Type B pancreatic cell (in vitro differentiated cells): ENCODE measurements around the gene PARP8. TPM values are rescaled to one million over a fixed set of nuclear protein-coding genes. Genes with fewer than 3 reads are reported as not detected.

Experiments used
- DNase-seq: peaks from one replicate; pipeline ENCODE4 v3.0.0; 2021; ENCODE audit warnings: mixed read lengths; ENCODE audit not compliant: unreplicated experiment; ENCODE audit errors: extremely low spot score
- H3K27ac Mint-ChIP-seq: 2 replicates; pipeline ENCODE4 v1.8.0; 2021; ENCODE audit warnings: mild to moderate bottlenecking, mixed read lengths
- H3K27me3 Mint-ChIP-seq: 2 replicates; pipeline ENCODE4 v1.8.0; 2021; ENCODE audit warnings: mixed read lengths
- H3K36me3 Mint-ChIP-seq: 2 replicates; pipeline ENCODE4 v1.8.0; 2021; ENCODE audit warnings: mixed read lengths
- H3K4me1 Mint-ChIP-seq: one replicate; pipeline ENCODE4 v1.8.0; 2021; ENCODE audit warnings: mixed read lengths; ENCODE audit not compliant: unreplicated experiment
- H3K4me3 Mint-ChIP-seq: 2 replicates; pipeline ENCODE4 v1.8.0; 2021; ENCODE audit warnings: mild to moderate bottlenecking, mixed read lengths
- H3K9me3 Mint-ChIP-seq: 2 replicates; pipeline ENCODE4 v1.8.0; 2021; ENCODE audit warnings: mixed read lengths
- CTCF ChIP-seq: fragments of 200-600 bp; sonication (generic); conservative IDR thresholded peaks from 2 replicates; pipeline ENCODE4 v1.5.0; 2021; ENCODE audit warnings: antibody characterized with exemption, mild to moderate bottlenecking
- total RNA-seq: library from RNA; stranded (reverse); gene quantifications from 2 replicates; pipeline ENCODE4 v1.2.1, GENCODE V29; 2021; ENCODE audit warnings: low replicate concordance

PARP8 gene
- total RNA-seq, 1 donor from 2014 or later, result 19.6 TPM

GRCh38 chr5:50745221-50745910, 78.9 kb downstream of the PARP8 start:
- Mint-ChIP-seq H3K4me3 (no peak overlapping the region), H3K9me3 (no peaks in the 10 kb centered on the region), H3K27me3 (no peaks in the 10 kb centered on the region), H3K4me1 (peaks cover 12% of the 10 kb centered on the region), H3K36me3 (no peaks in the 10 kb centered on the region), H3K27ac (no peak overlapping the region)
- no peak for DNase-seq
- no peak for TF ChIP-seq CTCF

- Mint-ChIP-seq H3K27me3 (no peaks in the 10 kb centered on the region), H3K4me1 (no peaks in the 10 kb centered on the region), H3K9me3 (no peaks in the 10 kb centered on the region), H3K27ac (no peak overlapping the region), H3K4me3 (no peak overlapping the region), H3K36me3 (no peaks in the 10 kb centered on the region)
- DNase-seq, result no peak
- TF ChIP-seq CTCF, result no peak
These were observed 82.7 kb downstream of the PARP8 start for GRCh38 chr5:50749181-50749580.

- no peak overlapping the region for H3K4me3 Mint-ChIP-seq
- no peak overlapping the region for H3K27ac Mint-ChIP-seq
- no peaks in the 10 kb centered on the region for H3K36me3 Mint-ChIP-seq
- no peak for TF ChIP-seq CTCF
- no peaks in the 10 kb centered on the region for H3K9me3 Mint-ChIP-seq
- DNase-seq, result no peak
- H3K4me1 Mint-ChIP-seq, result no peaks in the 10 kb centered on the region
- no peaks in the 10 kb centered on the region for H3K27me3 Mint-ChIP-seq
These were observed 83.4 kb downstream of the PARP8 start for GRCh38 chr5:50749873-50750272.

- Mint-ChIP-seq H3K27me3 (no peaks in the 10 kb centered on the region), H3K27ac (no peak overlapping the region), H3K4me1 (no peaks in the 10 kb centered on the region), H3K36me3 (no peaks in the 10 kb centered on the region), H3K4me3 (no peak overlapping the region), H3K9me3 (no peaks in the 10 kb centered on the region)
- DNase-seq, result no peak
- peak; percentile 88 for TF ChIP-seq CTCF
These were observed 84.7 kb downstream of the PARP8 start for GRCh38 chr5:50751064-50751657.

- Mint-ChIP-seq H3K9me3 (no peaks in the 10 kb centered on the region), H3K27me3 (no peaks in the 10 kb centered on the region), H3K27ac (no peak overlapping the region), H3K4me1 (no peaks in the 10 kb centered on the region), H3K4me3 (no peak overlapping the region), H3K36me3 (no peaks in the 10 kb centered on the region)
- no peak for TF ChIP-seq CTCF
- DNase-seq, result no peak
These were observed 86.4 kb downstream of the PARP8 start for GRCh38 chr5:50752800-50753199.
